Common myeloid progenitor, CD34-positive (primary cell): ENCODE results near the gene FAM47E.

Experiments
- CTCF ChIA-PET: fragments of 350-600 bp; sonication (Branson Sonifier 250); formaldehyde crosslinking; loops from one replicate; lab custom pipeline; 2021; ENCODE audit warnings: antibody characterized with exemption; lab: Charles Lee
- POLR2A ChIA-PET: fragments of 350-600 bp; sonication (Branson Sonifier 250); formaldehyde crosslinking; loops from one replicate; lab custom pipeline; 2021; ENCODE audit warnings: antibody characterized with exemption; lab: Charles Lee
- DNase-seq, 3 donors: peaks; one replicate each; pipeline versions ENCODE4 v3.0.0 to v3.0.0-alpha.2; 2013
- H3K27ac ChIP-seq, 2 experiments: 1 replicate in 1 of 2; 2 replicates in 1 of 2; pipeline ENCODE4 v1.7.0; 2013; ENCODE audit warnings: inconsistent platforms in 2 of 2, low read length in 2 of 2, mild to moderate bottlenecking in 2 of 2, low read depth in 1 of 2, moderate library complexity in 1 of 2; ENCODE audit not compliant: severe bottlenecking in 2 of 2, insufficient read depth in 1 of 2, poor library complexity in 1 of 2
- H3K27me3 ChIP-seq, 5 experiments: replicated peaks in 2 of 5; 1 replicate in 3 of 5; 2 replicates in 2 of 5; pipeline versions ENCODE4 v1.6.1 to v1.7.0; 2013; ENCODE audit warnings: low read length in 4 of 5, mild to moderate bottlenecking in 2 of 5, moderate library complexity in 2 of 5, inconsistent platforms in 1 of 5; ENCODE audit not compliant: insufficient read depth in 5 of 5, control insufficient read depth in 4 of 5
- H3K36me3 ChIP-seq, 4 experiments: 1 replicate in 2 of 4; 2 replicates in 2 of 4; pipeline versions ENCODE4 v1.6.1 to v1.7.0; 2013; ENCODE audit warnings: low read length in 3 of 4, control low read depth in 1 of 4, mild to moderate bottlenecking in 1 of 4; ENCODE audit not compliant: control insufficient read depth in 4 of 4, insufficient read depth in 4 of 4
- H3K4me1 ChIP-seq, 4 experiments: 1 replicate in 3 of 4; 2 replicates in 1 of 4; pipeline versions ENCODE4 v1.6.1 to v1.7.1; 2013; ENCODE audit warnings: low read length in 3 of 4, mild to moderate bottlenecking in 3 of 4, control low read depth in 1 of 4, inconsistent platforms in 1 of 4, moderate library complexity in 1 of 4; ENCODE audit not compliant: control insufficient read depth in 4 of 4, insufficient read depth in 4 of 4; ENCODE audit errors: control extremely low read depth in 1 of 4
- H3K4me3 ChIP-seq, 7 experiments: 1 replicate in 4 of 7; 2 replicates in 3 of 7; pipeline versions ENCODE4 v1.5.1 to v1.7.0; 2013; ENCODE audit warnings: mild to moderate bottlenecking in 7 of 7, low read length in 6 of 7, moderate library complexity in 6 of 7, inconsistent platforms in 2 of 7, low read depth in 2 of 7, control low read depth in 1 of 7; ENCODE audit not compliant: insufficient read depth in 4 of 7, control insufficient read depth in 1 of 7; ENCODE audit errors: extremely low read depth in 1 of 7
- H3K9me3 ChIP-seq, 5 experiments: 1 replicate in 4 of 5; 2 replicates in 1 of 5; pipeline versions ENCODE4 v1.6.1 to v1.7.1; 2013; ENCODE audit warnings: low read length in 4 of 5, mild to moderate bottlenecking in 2 of 5, inconsistent platforms in 1 of 5, low read depth in 1 of 5, moderate library complexity in 1 of 5; ENCODE audit not compliant: control insufficient read depth in 4 of 5, insufficient read depth in 2 of 5; ENCODE audit errors: control extremely low read depth in 1 of 5
- WGBS: methylation state at CpG from one replicate; pipeline ENCODE4 v1.1.5; 2013; ENCODE audit not compliant: insufficient coverage; 5-methylcytosine and 5-hydroxymethylcytosine counted together

Gene FAM47E

DNA sequence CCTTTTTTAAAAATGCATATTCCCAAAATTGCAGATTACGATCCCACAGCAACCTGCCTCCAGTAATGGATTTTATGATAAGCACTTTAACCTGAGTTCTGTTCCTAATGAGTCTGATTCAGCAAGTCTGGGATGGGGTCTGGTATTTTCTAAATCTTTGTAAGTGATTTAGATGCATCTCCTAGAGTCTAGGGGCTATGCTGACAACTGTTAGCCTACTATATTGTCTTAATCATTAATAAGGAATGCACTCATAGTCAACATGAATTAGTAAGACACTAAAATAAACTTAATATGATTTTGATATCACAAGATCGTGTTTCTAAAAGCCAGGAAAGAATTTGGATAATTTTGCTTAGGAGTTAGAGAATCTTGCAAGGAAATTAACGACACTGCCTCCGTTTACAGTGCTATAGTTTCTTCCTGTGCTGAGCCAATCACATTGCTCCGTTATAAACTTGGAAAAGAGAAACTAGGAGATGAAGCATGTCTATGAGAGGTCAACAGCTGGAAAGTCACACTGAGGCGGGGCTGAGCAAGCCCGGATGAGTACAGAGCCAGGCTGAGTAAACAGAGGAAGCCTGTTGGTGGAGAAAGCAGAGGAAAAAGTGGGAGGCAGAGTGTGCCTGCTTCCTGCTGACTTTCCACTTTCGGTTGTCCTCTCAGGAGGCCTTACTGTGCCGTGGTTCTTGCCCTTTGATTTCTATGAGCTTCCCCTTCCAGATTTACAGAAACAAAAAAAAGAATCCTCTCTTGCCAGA lies 43.3 kb upstream of the FAM47E start:
- ChIA-PET POLR2A (no interaction called here), CTCF (interaction anchor here (0.9 to 3.0 kb wide), 4 partner anchors 8 to 70 kb away, joined by 3 to 18 read pairs (median 8); no protein-coding TSS in a partner anchor)
- Histone ChIP-seq H3K27me3 (no peaks in the 10 kb centered on the region), H3K4me3 (peak overlapping the region in 6 of 7 experiments; percentile 40 to 73 (median 54)), H3K4me1 (peaks cover 21 to 56% (median 46%) of the 10 kb centered on the region in 4 experiments), H3K9me3 (no peaks in the 10 kb centered on the region), H3K36me3 (no peaks in the 10 kb centered on the region), H3K27ac (peak overlapping the region in 1 of 2 experiments; percentile 67)
- WGBS: 0% methylated on average over 4 of the region's 9 CpGs
- DNase-seq: peak in 2 of 3 donors; percentile 55 to 62

- CTCF ChIA-PET: interaction anchor here (0.7 to 3.0 kb wide), 9 partner anchors 10 to 168 kb away, joined by 3 to 18 read pairs (median 4); partner anchors contain the start of gene STBD1
- Histone ChIP-seq H3K4me3 (no peak overlapping the region), H3K9me3 (no peaks in the 10 kb centered on the region), H3K27ac (no peak overlapping the region), H3K4me1 (peaks cover 29 to 67% (median 58%) of the 10 kb centered on the region in 4 experiments), H3K27me3 (no peaks in the 10 kb centered on the region), H3K36me3 (no peaks in the 10 kb centered on the region)
- DNase-seq: no peak
- POLR2A ChIA-PET: interaction anchor here (1.3 kb wide), 1 partner anchor 10 kb away, joined by 5 read pairs; no protein-coding TSS in a partner anchor
- WGBS: 100% methylated on average over 2 of the region's 4 CpGs
Observed at GRCh38 chr4:76209881-76210280, 41.6 kb upstream of the FAM47E start.

- peak in 2 of 3 donors; percentile 37 to 41 for DNase-seq
- H3K27ac ChIP-seq: peak overlapping the region in 1 of 2 experiments; percentile 65
- no peaks in the 10 kb centered on the region for H3K36me3 ChIP-seq
- ChIA-PET POLR2A (interaction anchor here (1.3 kb wide), 1 partner anchor 11 kb away, joined by 5 read pairs; no protein-coding TSS in a partner anchor), CTCF (interaction anchor here (0.7 to 2.3 kb wide), 9 partner anchors 10 to 167 kb away, joined by 3 to 12 read pairs (median 5); partner anchors contain the start of gene STBD1)
- H3K4me3 ChIP-seq: peak overlapping the region in 2 of 7 experiments; percentile 34 to 51
- H3K27me3 ChIP-seq: no peaks in the 10 kb centered on the region
- H3K9me3 ChIP-seq: no peaks in the 10 kb centered on the region
- 40% methylated on average over 3 of the region's 4 CpGs for whole genome bisulfite sequencing
- H3K4me1 ChIP-seq: peaks cover 33 to 73% (median 59%) of the 10 kb centered on the region in 4 experiments
Observed at GRCh38 chr4:76210452-76210851, 41.1 kb upstream of the FAM47E start.

DNA sequence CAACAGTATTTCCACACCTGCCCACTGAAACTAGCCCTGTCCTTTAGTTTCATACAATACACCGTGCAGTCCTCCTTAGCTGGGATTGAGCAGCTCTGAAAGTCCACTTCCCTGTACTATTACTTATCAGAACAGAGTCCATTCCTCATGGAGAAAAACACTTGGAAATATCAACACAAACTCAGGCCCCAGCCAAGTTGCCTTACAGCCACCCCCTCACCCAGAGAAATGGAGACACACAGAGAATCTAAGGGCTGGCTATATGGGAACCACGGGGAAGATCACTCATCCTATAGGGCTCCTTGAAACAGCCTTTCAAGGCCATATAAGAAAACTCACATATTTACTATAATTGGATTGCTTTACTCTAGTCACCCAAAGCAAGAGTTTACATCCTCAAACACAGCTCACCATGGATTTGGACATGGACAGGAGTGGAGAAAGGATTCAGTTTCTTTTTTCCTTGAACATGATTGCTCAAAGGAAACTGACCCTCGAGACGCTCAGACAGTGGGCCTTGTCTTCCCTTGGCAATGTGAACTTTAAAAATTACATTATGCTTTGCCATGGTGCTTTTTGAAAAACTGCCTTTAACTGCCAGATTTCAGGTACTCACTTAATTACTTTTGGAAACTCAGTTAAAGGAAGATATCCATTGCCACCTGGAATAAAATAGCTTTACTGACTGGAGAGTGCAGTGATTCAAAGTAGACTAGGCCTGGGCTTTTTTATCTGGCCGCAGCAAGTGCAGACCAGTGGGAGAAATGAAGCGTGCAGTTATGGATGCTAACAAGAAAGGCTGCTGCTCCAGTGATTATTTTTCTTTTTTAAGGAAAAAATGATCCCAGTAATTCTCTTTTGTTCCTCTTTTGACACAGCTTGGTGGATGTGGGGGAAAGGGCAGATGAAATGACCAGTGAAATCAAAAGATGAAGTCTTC lies 39.5 kb upstream of the FAM47E start:
- Histone ChIP-seq H3K27ac (peak overlapping the region; percentile 51 to 88), H3K9me3 (no peaks in the 10 kb centered on the region), H3K4me3 (peak overlapping the region in 6 of 7 experiments; percentile 73 to 94 (median 84)), H3K27me3 (no peaks in the 10 kb centered on the region), H3K4me1 (peaks cover 33 to 80% (median 58%) of the 10 kb centered on the region in 4 experiments), H3K36me3 (no peaks in the 10 kb centered on the region)
- ChIA-PET POLR2A (interaction anchor here (1.5 kb wide), 1 partner anchor 12 kb away, joined by 8 read pairs; no protein-coding TSS in a partner anchor), CTCF (interaction anchor here (1.2 to 2.2 kb wide), 7 partner anchors 12 to 166 kb away, joined by 3 to 7 read pairs (median 5); partner anchors contain the start of gene FAM47E)
- WGBS: 79% methylated on average over 2 of the region's 6 CpGs
- DNase-seq: no peak

DNA sequence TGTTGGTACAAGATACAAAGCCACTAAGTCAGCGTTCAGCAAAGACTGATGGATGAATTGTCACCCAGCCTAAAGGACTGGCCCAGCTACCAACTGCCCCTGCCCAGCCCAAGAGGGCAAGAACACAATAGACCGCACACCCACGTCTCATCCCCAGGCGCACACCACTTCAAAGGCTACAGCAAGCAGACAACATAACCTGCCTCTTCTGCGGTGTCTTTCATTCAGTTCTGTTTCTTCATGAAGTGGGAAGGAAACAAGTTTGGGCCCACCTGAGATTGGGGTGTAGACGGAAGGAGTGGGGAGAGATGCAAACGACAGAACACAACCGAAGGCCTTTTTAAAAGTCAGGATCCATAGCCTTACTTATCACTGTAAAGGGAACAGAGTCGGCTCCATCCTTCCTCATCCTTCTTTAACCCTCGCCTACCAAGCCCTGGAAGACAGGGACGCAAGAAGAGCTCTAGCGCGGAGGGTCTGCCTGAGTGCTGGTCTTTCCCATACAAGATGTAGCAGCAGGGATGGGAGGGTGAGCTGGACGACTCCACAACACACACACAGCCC lies 38.6 kb upstream of the FAM47E start:
- DNase-seq: peak in 2 of 3 donors; percentile 53 to 66
- ChIA-PET CTCF (interaction anchor here (1.4 to 2.2 kb wide), 3 partner anchors 13 to 93 kb away, joined by 3 to 5 read pairs (median 4); partner anchors contain the start of gene FAM47E), POLR2A (interaction anchor here (1.5 kb wide), 1 partner anchor 13 kb away, joined by 8 read pairs; no protein-coding TSS in a partner anchor)
- Histone ChIP-seq H3K9me3 (no peaks in the 10 kb centered on the region), H3K4me1 (peaks cover 29 to 76% (median 57%) of the 10 kb centered on the region in 4 experiments), H3K4me3 (peak overlapping the region; percentile 73 to 94 (median 83)), H3K27me3 (no peaks in the 10 kb centered on the region), H3K36me3 (no peaks in the 10 kb centered on the region), H3K27ac (peak overlapping the region; percentile 51 to 88)
- WGBS: 0% methylated on average over 10 of the region's 14 CpGs
